K562 (cell line): ENCODE data around the gene CTNNA3. TPM values are rescaled to one million over a fixed set of nuclear protein-coding genes. Genes with fewer than 3 reads are reported as not detected.

Experiments used
- CEBPG ChIP-seq, 3 experiments: fragments of 200-800 bp in 1 of 3; sonication (Bioruptor generic) in 1 of 3; sonication (generic) in 1 of 3; formaldehyde crosslinking in 1 of 3; IDR thresholded peaks in 2 of 3; conservative IDR thresholded peaks in 1 of 3; 2 replicates each; pipeline versions ENCODE4 v1.6.1 to v1.8.0; 2016 to 2022; ENCODE audit warnings: missing compliant biosample characterization in 2 of 3, missing genetic modification characterization in 2 of 3, mild to moderate bottlenecking in 1 of 3, missing genetic modification reagents in 1 of 3
- ETV5 ChIP-seq: sonication (generic); formaldehyde crosslinking; IDR thresholded peaks from 2 replicates; pipeline ENCODE4 v1.4.0; 2020; ENCODE audit warnings: low read depth, mild to moderate bottlenecking, missing genetic modification reagents
- PHF20 ChIP-seq: fragments of 450-650 bp; IDR thresholded peaks from 2 replicates; pipeline ENCODE4 v1.6.1; 2018; ENCODE audit not compliant: partially characterized antibody
- POLR3A ChIP-seq: IDR thresholded peaks from 2 replicates; pipeline ENCODE4 v1.6.1; 2011; ENCODE audit warnings: borderline replicate concordance, mild to moderate bottlenecking, moderate library complexity; ENCODE audit not compliant: insufficient read length, insufficient read depth; ENCODE audit errors: extremely low read depth
- RCOR1 ChIP-seq, 2 experiments: IDR thresholded peaks; 2 replicates each; pipeline ENCODE4 v1.6.1; 2012; ENCODE audit warnings: low read depth in 2 of 2, low read length in 2 of 2, borderline replicate concordance in 1 of 2, improper control_type of control experiment in 1 of 2
- TARDBP ChIP-seq: fragments of 450-650 bp; IDR thresholded peaks from 2 replicates; pipeline ENCODE4 v1.6.1; 2016
- ZNF197 ChIP-seq: fragments of 200-800 bp; sonication (Bioruptor generic); IDR thresholded peaks from 2 replicates; pipeline ENCODE4 v1.6.1; 2016; ENCODE audit warnings: low read depth, missing genetic modification characterization, missing compliant biosample characterization
- ZNF830 ChIP-seq: fragments of 250-450 bp; sonication (Bioruptor Pico); IDR thresholded peaks from 2 replicates; pipeline ENCODE4 v1.5.0; 2021; ENCODE audit warnings: mild to moderate bottlenecking
- polyA plus RNA-seq, 8 experiments: library from polyadenylated mRNA; depleted of rRNA in 4 of 8; stranded (reverse) in 5 of 8; unstranded in 3 of 8; fragments of >200 nt; fragmentation: Nextera tagmentation in 2 of 8; fragmentation: Illumina TruSeq in 1 of 8; extraction: Ambion mirVana in 2 of 8; extraction: Trizol in 1 of 8; gene quantifications; 2 replicates each; pipeline versions ENCODE4 v1.2.1 to v1.2.3, GENCODE V29; 2011 to 2014; ENCODE audit warnings: inconsistent platforms in 1 of 8, missing spikeins in 1 of 8
- total RNA-seq, 7 experiments: library from RNA; depleted of rRNA in 6 of 7; stranded (reverse); fragments of >200 nt in 6 of 7; fragmentation: Illumina TruSeq in 2 of 7; extraction: Trizol in 2 of 7; gene quantifications; 2 replicates each; pipeline versions ENCODE4 v1.2.1 to v1.2.3, GENCODE V29; 2011 to 2021; ENCODE audit warnings: low replicate concordance in 1 of 7
- TF ChIP-seq, protein P1 (sequence below): fragments of 200-600 bp; sonication (generic); IDR thresholded peaks from one replicate; pipeline ENCODE4 v1.6.1; 2012; ENCODE audit warnings: mild to moderate bottlenecking, low read depth, low read length, inconsistent platforms
- TF ChIP-seq, protein P2 (sequence below): sonication (generic); formaldehyde crosslinking; IDR thresholded peaks from 2 replicates; pipeline ENCODE4 v1.8.0; 2022; ENCODE audit warnings: mild to moderate bottlenecking, missing genetic modification reagents, borderline replicate concordance

Gene CTNNA3
- total and polyA plus RNA-seq, 9 of the 15 experiments (the other 6 are each of a cell fraction or from before 2014, with no cell fraction given): 0.04 TPM; not detected in 8

DNA sequence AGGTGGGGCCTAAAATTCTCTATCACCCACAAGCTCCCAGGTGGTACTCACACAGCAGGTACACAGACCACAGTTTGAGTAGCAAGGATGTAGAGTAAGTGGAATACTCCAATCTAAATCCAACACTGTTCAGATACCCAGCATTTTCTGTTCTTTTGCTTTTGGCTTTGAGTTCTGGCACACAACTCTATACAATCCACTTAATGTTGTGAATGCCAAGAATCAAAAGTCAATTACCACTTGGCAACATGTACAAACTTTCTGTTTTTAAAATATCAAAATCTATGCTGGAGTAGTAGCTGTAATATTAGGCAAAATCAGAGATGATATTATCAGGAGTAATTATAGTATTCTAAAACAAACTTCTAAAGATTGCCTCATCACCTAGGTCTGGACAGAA, 903.6 kb downstream of the CTNNA3 start (continued):
- TF ChIP-seq, protein P1, sequence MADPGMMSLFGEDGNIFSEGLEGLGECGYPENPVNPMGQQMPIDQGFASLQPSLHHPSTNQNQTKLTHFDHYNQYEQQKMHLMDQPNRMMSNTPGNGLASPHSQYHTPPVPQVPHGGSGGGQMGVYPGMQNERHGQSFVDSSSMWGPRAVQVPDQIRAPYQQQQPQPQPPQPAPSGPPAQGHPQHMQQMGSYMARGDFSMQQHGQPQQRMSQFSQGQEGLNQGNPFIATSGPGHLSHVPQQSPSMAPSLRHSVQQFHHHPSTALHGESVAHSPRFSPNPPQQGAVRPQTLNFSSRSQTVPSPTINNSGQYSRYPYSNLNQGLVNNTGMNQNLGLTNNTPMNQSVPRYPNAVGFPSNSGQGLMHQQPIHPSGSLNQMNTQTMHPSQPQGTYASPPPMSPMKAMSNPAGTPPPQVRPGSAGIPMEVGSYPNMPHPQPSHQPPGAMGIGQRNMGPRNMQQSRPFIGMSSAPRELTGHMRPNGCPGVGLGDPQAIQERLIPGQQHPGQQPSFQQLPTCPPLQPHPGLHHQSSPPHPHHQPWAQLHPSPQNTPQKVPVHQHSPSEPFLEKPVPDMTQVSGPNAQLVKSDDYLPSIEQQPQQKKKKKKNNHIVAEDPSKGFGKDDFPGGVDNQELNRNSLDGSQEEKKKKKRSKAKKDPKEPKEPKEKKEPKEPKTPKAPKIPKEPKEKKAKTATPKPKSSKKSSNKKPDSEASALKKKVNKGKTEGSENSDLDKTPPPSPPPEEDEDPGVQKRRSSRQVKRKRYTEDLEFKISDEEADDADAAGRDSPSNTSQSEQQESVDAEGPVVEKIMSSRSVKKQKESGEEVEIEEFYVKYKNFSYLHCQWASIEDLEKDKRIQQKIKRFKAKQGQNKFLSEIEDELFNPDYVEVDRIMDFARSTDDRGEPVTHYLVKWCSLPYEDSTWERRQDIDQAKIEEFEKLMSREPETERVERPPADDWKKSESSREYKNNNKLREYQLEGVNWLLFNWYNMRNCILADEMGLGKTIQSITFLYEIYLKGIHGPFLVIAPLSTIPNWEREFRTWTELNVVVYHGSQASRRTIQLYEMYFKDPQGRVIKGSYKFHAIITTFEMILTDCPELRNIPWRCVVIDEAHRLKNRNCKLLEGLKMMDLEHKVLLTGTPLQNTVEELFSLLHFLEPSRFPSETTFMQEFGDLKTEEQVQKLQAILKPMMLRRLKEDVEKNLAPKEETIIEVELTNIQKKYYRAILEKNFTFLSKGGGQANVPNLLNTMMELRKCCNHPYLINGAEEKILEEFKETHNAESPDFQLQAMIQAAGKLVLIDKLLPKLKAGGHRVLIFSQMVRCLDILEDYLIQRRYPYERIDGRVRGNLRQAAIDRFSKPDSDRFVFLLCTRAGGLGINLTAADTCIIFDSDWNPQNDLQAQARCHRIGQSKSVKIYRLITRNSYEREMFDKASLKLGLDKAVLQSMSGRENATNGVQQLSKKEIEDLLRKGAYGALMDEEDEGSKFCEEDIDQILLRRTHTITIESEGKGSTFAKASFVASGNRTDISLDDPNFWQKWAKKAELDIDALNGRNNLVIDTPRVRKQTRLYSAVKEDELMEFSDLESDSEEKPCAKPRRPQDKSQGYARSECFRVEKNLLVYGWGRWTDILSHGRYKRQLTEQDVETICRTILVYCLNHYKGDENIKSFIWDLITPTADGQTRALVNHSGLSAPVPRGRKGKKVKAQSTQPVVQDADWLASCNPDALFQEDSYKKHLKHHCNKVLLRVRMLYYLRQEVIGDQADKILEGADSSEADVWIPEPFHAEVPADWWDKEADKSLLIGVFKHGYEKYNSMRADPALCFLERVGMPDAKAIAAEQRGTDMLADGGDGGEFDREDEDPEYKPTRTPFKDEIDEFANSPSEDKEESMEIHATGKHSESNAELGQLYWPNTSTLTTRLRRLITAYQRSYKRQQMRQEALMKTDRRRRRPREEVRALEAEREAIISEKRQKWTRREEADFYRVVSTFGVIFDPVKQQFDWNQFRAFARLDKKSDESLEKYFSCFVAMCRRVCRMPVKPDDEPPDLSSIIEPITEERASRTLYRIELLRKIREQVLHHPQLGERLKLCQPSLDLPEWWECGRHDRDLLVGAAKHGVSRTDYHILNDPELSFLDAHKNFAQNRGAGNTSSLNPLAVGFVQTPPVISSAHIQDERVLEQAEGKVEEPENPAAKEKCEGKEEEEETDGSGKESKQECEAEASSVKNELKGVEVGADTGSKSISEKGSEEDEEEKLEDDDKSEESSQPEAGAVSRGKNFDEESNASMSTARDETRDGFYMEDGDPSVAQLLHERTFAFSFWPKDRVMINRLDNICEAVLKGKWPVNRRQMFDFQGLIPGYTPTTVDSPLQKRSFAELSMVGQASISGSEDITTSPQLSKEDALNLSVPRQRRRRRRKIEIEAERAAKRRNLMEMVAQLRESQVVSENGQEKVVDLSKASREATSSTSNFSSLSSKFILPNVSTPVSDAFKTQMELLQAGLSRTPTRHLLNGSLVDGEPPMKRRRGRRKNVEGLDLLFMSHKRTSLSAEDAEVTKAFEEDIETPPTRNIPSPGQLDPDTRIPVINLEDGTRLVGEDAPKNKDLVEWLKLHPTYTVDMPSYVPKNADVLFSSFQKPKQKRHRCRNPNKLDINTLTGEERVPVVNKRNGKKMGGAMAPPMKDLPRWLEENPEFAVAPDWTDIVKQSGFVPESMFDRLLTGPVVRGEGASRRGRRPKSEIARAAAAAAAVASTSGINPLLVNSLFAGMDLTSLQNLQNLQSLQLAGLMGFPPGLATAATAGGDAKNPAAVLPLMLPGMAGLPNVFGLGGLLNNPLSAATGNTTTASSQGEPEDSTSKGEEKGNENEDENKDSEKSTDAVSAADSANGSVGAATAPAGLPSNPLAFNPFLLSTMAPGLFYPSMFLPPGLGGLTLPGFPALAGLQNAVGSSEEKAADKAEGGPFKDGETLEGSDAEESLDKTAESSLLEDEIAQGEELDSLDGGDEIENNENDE: no peak
- no peak for TF ChIP-seq TARDBP
- no peak for TF ChIP-seq RCOR1 (IDR thresholded peaks at IDR 0.05; ENCODE audit: borderline replicate concordance in 1 of 2, low read depth in 2 of 2, low read length in 2 of 2)
- TF ChIP-seq PHF20: no peak
- no peak for TF ChIP-seq ZNF830 (CRISPR knock-in tag)
- TF ChIP-seq ETV5 (CRISPR knock-in tag): no peak
- TF ChIP-seq POLR3A: no peak
- TF ChIP-seq CEBPG (CRISPR knock-in tag; IDR thresholded peaks at IDR 0.05): no peak
- TF ChIP-seq CEBPG (tag; conservative IDR thresholded peaks at IDR 0.05 in 1 of 2, IDR thresholded peaks at IDR 0.05 in 1 of 2): no peak
- TF ChIP-seq ZNF197 (CRISPR knock-in tag): no peak
- TF ChIP-seq, protein P2, sequence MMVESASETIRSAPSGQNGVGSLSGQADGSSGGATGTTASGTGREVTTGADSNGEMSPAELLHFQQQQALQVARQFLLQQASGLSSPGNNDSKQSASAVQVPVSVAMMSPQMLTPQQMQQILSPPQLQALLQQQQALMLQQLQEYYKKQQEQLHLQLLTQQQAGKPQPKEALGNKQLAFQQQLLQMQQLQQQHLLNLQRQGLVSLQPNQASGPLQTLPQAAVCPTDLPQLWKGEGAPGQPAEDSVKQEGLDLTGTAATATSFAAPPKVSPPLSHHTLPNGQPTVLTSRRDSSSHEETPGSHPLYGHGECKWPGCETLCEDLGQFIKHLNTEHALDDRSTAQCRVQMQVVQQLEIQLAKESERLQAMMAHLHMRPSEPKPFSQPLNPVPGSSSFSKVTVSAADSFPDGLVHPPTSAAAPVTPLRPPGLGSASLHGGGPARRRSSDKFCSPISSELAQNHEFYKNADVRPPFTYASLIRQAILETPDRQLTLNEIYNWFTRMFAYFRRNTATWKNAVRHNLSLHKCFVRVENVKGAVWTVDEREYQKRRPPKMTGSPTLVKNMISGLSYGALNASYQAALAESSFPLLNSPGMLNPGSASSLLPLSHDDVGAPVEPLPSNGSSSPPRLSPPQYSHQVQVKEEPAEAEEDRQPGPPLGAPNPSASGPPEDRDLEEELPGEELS (CRISPR knock-in tag): no peak
- TF ChIP-seq, all 486 proteins: peak for 0
